Measurements from ENCODE around the gene NFIC.
"Not testable (repeated sequence)": the region's sequence is repeated elsewhere in the genome, so short reads cannot be mapped to it uniquely, and the experiment has no call there.

The NFIC gene

DNA sequence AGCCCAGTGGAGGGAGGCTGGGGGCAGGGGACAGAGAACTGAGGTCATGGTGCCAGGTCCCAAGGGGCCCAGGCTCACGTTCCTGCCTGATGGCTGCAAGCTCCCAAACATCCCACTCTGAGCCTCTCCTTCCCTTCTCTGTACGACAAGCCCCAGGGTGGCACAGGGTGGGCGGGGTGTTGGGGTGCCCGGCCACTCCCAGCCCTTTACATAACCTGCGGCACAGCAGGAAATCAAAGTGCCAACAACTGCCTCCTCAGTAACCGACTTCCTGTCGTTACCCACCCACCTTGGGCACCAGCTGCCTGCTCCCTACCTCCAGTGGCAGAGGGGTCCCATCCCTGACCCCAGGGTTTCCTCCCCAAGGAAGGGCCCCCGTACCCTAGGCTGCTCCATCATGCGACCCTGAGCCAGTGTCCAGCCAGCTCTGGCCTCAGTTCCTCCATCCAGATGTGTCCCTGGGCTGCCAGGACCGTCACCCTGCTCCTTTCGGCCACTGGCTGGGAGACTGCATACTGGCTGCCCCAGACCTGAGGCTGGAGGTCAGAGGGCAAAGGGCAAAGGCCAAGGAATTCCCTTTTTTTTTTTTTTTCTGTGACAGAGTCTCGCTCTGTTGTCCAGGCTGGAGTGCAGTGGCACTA lies 27.7 kb upstream of the NFIC start:
- DNase-seq, result no peak

DNA sequence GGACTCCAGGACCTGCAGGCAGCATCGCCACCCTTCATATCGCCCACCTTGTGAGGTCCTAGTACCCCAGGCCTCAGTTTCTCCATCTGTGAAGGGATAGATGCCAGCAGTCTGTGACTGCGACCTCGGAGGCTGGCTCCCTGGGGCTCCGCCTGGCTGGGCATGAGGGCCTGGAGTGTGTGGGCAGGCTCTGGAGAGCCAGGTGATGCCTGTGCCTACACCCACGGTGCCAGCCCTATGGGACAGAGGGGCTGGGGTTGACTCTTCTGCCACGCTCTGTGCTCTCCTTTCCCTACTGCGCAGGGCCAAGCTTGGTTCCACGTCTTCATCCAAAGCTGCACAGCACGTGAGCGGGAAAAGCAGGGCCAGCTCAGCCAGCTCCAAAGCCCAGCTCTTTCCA lies 26.0 kb upstream of the NFIC start:
- DNase-seq, result no peak

DNA sequence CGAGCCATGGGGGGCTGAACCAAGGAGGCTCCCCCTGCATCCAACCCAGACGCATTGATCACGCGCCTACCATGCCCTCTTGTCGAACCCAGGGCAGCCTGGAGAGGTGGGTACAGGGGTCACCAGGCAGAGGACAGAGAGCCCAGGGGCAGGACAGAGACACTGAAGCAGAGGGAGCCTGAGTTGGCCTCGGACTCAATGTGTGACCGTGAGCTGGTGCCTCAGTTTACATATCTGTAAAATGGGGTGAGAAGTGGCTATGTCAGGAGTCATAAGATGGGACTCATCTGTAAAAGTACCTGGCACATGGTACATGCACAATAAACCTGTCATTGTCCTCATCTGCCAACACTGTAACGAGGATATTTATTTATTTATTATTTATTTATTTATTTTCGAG lies 24.1 kb upstream of the NFIC start:
- DNase-seq, result no peak

DNA sequence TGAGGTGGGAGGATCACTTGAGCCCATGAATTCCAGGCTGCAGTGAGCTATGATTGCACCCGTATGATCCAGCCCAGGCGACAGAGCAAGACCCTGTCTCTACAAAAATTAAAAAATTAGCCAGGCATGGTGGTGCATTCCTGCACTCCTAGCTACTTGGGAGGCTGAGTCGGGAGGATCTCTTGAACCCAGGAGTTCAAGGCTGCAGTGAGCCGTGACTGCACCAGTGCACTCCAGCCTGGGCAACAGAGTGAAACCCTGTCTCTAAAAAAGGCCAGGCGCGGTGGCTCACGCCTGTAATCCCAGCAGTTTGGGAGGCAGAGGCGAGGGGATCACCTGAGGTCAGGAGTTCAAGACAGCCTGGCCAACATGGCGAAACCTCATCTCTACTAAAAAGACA lies 23.4 kb upstream of the NFIC start:
- not testable (repeated sequence) for DNase-seq

DNA sequence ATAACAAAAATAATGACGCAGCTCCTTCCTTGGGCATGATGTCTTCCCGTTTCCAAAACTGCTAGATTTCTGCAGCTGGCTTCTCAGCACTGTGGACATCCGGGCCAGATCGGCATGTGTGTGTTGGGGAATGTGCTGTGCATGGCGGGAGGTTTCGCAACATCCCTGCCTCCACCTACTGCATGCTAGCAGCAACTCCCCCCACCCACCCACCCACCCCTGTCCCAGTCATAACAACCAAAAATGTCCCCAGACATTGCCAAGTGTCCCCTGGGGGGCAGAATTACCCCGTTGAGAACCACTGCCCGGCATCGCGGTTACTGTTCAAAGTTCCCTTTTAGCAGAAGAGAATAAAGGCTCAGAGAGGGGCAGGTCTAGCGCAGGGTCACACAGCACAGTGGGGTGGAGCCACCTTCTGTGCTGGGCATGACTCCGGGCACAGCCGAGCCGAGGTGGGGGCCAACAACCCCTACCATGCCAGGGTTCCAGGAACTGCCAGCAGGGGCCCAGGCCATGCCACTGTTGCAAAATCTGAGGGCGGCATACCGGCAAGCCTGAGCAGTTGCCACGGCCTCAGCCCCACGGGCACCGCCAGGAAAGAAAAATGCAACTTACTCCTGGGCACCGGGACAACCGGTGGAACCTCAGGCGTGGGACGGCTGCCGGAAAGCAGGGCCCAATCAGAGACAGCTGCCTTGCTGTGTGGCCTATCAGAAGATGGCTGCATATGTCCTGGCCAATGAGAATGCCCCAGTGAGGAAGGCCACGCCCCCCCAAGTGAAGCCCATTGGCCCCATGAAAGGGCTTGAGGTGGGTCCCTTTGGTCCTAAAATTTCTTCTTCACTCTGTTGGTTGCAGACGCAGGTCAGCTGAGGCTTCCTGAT lies 22.5 kb upstream of the NFIC start:
- DNase-seq, result peak; percentile 48

DNA sequence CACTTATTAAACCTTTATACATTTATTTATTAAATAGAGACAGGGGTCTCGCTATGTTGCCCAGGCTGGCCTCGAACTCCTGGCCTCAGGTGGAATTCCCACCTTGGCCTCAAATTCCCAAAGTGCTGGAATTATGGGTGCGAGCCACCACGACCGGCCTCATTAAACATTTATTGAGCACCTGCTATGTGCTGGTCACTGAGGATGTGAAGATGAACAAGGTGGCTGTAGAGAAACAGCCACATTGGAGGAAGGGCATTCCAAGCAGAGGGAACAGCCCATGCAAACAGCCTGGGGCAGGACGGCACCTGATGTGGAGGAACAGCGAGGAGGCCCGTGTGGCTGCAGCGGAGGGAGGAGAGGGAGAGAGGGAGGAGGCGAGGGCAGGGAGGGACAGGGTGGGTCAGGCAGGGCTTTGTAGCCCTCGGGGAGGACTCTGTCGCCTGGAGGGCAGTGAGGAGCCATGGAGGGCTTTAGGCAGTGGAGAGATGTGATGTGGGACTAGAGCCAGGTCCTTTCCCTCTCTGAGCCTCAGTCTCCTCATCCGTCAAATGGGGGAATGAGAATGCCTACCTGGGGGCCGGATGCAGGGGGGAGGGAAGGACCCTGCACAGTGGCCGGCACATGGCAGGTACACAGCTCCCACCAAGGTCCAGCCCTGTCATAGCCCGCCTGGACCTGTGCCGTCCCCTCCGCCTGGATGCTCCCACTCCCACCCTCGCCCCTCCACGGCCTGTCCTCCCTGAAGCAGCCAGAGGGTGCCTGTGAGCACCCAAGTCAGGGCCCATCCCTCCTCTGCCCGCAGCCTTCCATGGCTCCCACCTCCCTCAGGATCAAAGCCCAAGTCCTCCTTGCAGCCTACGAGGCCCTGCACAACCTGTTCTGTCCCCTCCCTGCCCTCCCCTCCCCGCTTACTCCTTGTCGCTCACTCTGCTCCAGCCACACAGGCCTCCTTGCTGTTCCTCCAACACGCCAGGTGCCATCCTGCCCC lies 21.5 kb upstream of the NFIC start:
- DNase-seq, result no peak

DNA sequence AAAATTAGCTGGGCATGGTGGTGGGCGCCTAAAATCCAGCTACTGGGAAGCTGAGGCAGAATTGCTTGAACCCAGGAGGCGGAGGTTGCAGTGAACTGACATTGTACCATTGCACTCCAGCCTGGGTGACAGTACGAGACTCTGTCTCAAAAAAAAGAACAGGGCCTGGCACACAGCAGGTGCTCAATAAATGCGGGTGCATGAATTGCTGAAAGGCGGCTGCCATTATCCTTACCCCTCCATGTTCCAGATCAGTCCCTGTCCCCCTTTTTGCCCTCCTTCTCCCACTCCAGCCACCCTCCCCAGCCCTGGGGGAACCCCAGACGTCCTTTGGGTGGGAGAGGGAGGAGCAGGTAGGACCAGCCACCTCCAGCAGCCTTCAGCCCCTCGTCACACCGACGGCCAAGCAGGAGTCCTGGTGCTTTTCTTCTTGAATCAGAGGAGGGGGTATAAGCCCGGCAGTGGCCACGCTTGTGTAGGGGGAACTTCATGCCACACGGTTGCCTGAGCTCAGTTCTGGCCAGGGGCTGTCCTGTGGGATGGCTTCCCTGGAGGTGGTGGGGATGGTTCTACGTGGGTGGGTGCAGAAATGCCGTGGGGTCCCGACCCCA lies 20.4 kb upstream of the NFIC start:
- DNase-seq, result no peak

DNA sequence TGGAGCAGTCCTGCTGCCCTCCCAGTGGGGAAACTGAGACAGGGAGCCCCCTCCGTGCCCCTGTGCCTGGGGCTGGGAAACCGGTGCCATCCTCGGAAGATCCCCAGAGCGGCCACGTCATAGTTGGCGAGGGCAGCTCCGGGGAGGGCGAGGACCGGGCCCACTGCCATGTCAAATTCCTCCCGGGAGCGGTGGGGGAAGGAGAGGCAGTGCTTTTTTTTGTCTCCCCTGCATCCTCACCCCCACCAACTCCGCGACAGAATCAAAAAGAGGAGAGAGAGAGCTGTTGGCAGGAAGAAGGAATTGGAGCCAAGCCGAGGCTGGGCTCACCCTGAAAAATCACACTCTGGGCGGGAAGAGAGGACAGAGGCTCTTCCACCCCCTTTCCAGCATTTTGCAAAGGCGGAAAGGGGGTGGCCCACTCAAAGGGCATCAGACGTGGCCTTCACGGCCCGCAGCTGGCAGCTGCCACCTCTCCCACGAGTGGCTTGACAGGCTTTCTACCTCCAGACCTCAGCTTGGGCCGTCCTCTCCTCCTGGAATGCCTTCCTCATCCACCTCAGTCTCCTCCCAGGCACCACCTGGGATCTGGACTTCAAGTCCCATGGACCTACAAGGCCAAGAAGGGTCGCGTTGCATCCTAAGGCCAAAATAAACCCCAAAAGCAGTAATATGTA lies 19.6 kb upstream of the NFIC start:
- peak; percentile 87 for DNase-seq

DNA sequence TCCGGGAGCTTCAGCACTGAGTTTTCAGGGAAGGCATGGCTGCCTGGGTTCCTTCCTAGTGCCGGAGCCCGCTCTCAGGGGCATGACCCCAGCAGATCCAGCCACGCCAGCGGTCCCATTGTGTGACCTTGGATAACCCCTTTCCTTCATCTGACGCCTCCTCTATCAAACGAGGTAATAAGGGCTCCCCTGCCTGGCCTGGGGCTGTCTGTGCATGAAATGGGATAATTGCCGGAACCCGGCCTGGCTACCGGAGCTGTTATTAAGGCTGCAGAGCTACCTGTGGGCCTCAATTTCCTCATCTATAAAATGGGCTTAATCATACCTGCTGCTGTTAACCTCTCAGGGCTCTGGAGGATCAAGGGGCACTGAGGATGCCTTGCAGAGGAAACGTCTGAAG lies 18.3 kb upstream of the NFIC start:
- DNase-seq, result no peak

DNA sequence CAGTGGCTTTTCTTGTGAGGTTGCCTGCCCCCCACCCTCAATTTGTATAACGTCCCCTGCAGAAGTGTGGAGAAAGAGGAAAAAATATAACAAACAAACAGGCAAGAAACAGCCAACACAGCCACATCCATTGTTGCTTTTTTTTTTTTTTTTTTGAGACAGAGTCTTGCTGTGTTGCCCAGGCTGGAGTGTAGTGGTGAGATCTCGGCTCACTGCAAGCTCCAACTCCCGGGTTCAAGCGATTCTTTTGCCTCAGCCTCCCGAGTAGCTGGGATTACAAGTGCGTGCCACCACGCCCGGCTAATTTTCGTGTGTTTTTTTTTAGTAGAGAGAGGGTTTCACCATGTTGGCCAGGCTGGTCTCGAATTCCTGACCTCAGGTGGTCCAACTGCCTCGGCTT lies 17.9 kb upstream of the NFIC start:
- DNase-seq, result not testable (repeated sequence)

DNA sequence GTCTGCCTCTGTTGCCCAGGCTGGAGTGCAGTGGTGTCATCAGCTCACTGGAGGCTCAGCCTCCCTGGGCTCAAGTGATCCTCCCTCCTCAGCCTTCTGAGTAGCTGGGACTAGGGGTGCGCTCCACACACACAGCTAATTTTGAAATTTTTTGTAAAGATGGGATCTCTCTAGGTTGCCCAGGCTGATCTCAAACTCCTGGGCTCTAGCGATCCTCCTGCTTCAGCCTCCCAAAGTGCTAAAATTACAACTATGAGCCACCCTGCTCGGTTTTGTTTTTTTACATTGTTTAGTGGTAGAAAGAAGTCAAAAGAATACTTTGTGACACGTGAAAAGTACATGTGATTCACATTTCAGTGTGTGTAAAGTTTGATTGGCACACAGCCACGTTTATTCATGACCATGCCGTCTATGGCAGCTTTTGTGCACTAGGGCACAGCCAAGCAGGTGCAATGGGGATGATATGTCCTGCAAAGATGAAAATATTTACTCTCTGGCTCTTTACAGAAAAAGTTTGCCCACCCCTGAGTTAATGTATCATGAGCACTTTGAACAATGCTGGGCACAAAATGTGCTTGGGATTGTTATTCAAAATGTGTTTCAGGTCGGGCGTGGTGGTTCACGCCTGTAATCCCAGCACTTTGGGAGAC lies 16.2 kb upstream of the NFIC start:
- DNase-seq, result no peak

DNA sequence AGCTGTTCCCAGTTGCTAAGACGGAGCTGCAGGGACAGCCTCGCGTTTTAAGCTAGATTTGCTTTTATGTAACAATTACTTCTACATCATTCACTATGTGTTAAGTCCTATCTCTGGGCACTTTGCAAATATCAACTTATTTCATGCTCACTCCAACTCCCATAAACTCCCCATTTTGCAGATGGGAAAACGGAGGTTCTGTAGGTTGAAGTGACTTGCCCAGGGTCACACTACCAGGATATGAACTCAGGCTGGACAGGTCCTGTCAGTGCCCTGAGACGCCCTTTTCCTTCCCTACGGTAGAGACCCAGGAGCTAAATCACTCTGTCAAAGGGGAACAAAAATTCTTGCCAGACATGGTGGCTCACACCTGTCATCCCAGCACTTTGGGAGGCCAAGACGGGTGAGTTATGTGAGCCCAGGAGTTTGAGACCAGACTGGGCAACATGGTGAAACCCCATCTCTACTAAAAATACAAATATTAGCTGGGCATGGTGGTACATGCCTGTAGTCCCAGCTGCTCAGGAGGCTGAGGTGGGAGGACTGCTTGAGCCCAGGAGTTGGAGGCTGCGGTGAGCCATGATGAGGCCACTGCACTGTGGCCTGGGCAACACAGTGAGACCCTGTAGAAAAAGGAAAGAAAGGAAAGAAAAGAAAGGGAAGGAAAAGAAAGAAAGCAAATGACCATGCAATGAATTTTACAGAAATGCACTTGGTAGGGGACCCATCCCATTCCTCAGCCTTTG lies 14.5 kb upstream of the NFIC start:
- no peak for DNase-seq

DNA sequence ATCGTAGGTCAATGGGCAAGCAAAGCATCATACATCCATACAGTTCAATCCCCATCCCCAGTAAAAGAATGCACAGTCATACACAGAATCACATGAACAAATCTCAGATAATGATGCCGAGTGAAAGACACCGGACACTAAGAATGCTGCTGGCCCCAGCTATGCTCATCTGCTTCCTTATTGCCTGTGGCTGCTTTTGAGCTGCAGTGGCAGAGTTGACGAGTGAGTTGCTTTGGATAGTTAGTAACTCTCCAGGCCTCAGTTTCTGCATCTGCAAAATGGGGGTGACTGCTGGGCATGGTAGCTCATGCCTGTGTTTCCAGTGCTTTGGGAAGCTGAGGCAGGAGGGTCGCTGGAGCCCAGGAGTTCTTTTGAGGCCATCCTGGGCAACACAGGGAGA lies 12.9 kb upstream of the NFIC start:
- no peak for DNase-seq

DNA sequence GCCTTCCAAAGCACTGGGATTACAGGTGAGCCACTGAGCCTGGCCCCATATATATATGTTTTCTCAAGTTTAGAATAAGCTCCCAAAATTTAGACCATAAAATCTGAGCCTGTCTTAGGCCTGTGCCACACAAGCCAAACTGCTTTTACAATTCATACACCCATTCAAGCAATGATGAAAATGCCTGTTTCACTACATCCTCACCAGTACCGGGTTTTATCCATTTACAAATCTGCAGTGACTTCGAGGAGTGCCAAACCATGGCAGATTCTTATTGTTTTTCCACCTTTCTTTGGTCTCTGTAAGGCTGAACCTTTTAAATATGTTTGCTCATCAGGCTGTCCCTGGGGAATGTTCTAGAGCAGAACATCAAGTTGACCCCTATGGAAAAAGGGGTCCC lies 9.6 kb upstream of the NFIC start:
- no peak for DNase-seq

DNA sequence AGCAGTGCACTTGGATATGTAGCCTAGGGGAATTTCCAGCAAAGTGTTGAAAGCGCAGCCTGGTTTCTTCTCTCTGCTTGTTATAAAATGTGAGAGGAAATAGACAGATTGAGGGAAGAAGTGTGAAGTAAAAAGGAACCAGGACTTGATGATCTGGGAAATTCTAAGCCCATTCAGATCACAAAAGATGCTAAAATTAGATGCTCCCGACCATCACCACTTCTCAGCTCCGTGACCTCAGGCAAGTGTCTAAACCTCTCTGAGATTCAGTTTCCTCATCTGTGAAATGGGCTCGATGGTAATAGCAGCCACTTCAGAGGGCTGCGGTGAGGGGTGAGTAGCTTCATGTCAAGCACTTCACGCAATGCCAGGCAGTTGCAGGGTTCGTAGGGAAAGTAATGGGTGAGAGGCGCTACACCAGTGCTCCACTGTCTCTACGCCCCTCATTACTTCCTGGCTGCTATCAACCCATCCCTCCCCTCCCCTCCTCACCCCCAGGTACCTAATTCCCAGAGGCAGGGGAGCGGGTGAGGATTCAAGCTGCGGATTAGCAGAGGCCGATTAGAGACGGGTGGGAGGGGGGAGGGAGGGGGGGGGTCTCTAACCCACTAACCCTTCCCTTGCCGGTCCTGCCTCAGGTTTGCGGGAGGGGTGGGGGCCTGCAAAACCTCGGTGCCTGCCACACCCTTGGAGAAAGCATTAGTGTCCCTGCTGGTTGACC lies 9.0 kb upstream of the NFIC start:
- DNase-seq, result no peak

DNA sequence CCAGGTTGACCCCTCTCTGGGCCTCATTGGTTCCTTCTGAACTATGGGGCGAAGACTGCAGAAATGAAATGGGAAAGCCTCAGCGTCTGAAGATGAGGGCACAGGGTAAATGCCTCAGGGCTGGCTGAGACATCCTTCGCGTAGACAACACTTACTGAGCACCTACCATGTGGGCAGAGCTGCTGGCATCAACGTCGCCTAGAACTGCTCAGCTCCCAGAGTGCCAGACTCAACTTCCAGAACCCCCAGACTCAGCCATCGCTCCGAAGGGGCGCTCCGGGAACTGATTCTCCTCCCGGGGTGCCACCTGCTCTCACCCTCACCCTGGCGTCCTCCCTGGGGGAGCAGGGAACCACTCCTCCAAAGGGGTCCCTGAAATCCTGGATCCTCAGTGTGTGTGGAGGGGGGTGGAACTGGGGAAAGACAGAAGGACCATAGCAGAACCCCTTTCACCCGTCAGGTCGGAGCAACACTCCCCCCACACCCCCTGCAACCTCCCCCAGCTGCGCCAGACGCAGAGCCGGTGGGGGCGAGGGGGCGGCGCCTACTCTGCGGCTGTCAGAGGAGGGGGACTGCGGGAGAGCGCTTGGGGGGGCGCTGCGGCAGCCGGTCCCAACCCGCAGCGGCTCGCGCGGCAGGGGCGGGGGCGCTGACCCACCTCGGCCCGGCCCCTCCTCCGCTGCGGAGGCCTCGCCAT lies 8.2 kb upstream of the NFIC start:
- no peak for DNase-seq

DNA sequence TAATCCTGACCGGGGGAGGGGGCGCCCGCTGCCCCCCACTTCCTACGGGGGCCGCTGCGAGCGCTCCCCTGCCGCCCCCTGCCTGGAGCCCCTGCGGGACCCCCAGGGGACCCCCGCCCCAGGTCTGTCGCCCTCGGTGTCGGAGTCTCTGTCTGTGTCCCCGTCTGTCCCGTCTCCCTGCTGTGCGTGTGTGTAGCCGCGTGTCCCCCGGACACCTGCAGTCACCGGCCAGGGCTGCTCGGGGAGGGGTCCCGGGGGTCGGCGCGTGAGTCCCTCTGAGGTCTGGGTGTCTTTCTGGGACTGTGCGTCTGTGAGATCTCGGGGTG lies 7.7 kb upstream of the NFIC start:
- no peak for DNase-seq

DNA sequence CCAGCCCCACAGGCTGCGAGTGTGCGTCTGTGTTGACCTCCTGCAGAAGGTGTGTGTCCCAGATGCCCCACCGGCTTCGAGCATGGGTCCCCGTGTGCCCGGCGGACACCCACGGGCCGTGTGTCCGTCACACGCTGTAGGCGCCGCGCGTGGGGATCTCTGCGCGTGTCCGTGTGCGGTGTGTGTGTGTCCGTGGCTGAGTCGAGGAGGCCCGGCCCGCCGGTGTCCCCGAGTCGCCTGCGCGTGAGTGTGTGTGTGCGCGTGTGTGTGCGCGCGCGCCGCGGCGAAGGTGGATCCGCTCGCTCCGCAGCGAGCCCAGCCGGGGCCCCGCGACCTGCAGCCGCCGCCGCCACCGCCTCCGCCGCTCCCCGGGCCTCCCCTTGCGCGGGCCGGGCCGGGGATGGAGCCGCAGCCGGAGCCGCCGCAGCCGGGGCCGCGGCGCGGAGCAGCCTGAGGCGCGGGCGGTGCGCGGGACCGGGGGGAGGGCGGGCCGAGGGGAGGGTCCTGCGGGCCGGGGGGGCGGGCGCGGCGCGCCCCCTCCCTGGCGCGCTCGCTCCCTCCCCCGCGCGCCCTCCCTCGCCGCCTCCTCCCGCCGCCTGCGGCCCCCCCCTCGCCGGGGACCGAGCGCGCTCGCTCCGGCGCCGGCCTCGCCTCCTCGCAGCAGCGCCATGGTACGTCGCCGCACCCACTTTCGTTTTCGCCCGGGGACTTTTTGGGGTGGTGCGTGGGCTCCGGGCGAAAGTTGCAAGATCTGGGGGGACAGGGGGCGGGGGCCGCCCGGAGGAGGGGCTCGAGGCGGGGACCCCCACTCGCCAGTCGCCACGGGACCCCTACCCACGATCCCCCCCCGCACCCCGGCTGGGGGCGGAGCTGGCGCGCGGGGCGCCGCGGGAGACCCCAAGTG lies 7.1 kb upstream of the NFIC start:
- DNase-seq, result no peak

DNA sequence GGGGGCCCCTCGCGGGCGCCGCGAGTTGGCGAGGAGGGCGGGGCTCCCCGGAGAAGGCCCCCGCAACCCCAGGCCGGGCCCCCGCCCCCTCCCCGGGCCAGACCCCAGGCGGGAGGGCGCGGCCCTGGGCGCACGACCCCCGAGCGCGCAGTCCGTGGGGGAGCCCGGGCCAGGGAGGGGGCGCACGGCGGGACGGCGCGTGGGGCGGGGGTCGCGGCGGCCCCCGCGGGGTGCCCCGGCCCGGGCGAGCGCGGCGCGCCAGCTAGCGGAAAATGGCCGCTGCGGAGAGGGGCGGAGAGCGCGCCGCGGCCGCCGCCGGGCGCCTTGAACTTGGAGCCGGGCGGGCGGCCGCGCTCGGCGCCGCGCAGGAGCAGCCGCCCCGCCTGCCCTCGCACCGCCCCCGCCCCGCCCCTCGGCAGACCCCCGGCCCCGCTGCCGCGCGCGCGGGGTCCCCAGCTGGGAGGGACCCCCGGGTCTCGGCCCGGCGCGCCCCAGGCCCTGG lies 6.4 kb upstream of the NFIC start:
- no peak for DNase-seq
